Measurements from ENCODE around the gene PSMD8. TPM values are rescaled to one million over a fixed set of nuclear protein-coding genes. Genes with fewer than 3 reads are reported as not detected.
A peak's percentile ranks its signal among the peaks of the same experiment; 100 is the strongest.

Gene PSMD8
- total and polyA plus RNA-seq, 9 donors, result 59.1 to 129 (median 85.3) TPM

DNA sequence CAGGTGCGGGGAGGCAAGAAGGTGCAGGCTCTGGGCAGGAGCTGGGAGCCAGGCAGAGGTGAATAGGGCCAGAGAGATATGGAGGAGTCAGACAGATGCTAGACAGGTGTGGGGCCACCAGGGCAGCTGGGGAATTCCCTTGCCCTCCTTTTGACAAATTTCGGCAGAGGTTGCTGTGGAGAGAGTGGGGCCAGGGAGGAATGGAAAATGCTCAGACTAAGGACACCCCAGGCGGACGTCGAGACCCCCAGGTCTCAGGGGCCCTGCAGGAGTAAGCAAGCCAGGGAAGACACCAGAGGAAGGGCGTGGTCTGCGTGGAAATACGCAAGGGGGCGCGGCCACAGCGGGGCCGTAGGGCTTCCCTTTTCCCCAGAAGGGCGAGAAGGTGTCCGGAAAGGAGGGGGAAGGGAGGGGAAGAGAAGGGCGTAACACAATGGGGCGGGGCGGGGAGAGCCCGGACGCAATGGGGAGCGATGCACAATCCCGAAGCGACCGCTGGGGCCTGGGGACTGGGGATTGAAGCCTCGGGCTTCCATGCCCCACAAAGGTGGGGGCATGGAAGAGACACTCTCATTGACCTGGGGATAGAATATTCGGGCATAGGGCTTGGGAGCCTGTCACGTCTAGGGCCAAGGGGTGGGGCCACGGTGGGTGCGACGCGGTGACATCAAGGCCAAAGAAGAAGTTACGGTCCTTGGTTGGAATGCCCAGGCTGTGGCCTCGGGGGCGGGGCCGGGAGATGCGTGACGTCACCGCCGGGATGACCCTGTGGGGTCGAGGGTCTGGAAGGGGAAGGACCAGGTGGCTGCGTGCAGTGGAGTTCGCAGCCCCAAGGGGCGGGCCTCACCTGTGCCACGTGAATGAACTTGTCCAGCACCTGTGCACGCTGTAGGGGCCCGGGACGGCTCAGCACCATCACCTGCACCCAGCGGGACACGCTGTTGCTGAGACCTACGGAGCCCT is 43.5 kb downstream of the PSMD8 start:
- TF ChIP-seq EP300 (IDR thresholded peaks at IDR 0.05), result no peak
- TF ChIP-seq, protein P1, sequence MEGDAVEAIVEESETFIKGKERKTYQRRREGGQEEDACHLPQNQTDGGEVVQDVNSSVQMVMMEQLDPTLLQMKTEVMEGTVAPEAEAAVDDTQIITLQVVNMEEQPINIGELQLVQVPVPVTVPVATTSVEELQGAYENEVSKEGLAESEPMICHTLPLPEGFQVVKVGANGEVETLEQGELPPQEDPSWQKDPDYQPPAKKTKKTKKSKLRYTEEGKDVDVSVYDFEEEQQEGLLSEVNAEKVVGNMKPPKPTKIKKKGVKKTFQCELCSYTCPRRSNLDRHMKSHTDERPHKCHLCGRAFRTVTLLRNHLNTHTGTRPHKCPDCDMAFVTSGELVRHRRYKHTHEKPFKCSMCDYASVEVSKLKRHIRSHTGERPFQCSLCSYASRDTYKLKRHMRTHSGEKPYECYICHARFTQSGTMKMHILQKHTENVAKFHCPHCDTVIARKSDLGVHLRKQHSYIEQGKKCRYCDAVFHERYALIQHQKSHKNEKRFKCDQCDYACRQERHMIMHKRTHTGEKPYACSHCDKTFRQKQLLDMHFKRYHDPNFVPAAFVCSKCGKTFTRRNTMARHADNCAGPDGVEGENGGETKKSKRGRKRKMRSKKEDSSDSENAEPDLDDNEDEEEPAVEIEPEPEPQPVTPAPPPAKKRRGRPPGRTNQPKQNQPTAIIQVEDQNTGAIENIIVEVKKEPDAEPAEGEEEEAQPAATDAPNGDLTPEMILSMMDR (IDR thresholded peaks at IDR 0.05), result no peak
- no peak for TF ChIP-seq POLR2A (IDR thresholded peaks at IDR 0.05)
- H3K4me3 ChIP-seq, result no peak overlapping the region

DNA sequence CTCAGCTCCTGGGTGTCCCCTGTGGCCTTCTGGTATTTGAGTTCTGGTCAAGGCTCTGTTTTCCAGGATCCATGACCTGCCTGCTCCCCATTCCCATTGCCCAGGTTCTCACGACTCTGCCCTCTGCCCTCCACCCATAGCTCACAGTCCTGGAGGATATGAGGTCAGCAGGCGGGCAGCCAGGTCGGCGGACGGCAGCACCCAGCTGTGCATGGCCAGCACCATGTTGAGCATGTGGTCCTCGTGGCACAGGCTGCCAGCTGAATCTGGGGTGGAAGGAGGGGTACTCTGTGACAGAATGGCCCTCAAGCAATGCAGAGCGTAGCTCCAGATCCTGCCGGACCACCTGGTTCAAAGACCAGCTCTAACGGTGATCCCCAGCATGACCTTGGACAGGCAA is 46.6 kb downstream of the PSMD8 start:
- no peaks in the 10 kb centered on the region for H3K27me3 ChIP-seq
- no peak overlapping the region for H3K4me3 ChIP-seq
- WGBS, 3 donors, result 78 to 83% (median 82%) methylated on average over 9 of the region's 9 CpGs
- intact Hi-C loops (cut with DNase I), result no loop called here
- peaks cover 3% of the 10 kb centered on the region for H3K4me1 ChIP-seq (ENCODE audit: insufficient read depth)
- TF ChIP-seq, protein P1 (IDR thresholded peaks at IDR 0.05), result no peak
- no peak for TF ChIP-seq POLR2A (IDR thresholded peaks at IDR 0.05)
- H3K27ac ChIP-seq, result no peak overlapping the region
- no peaks in the 10 kb centered on the region for H3K9me3 ChIP-seq
- no peak for DNase-seq
- H3K36me3 ChIP-seq, result no peaks in the 10 kb centered on the region

More for the DNA sequence above, 43.5 kb downstream of the PSMD8 start:
- no peak overlapping the region for H3K27ac ChIP-seq
- no peaks in the 10 kb centered on the region for H3K36me3 ChIP-seq
- peaks cover 3% of the 10 kb centered on the region for H3K4me1 ChIP-seq (ENCODE audit: insufficient read depth)
- no peaks in the 10 kb centered on the region for H3K27me3 ChIP-seq
- intact Hi-C loops (cut with DNase I), result no loop called here
- H3K9me3 ChIP-seq, result no peaks in the 10 kb centered on the region
- peak in 2 of 5 donors; percentile 34 to 44 for DNase-seq
- 5 to 6% (median 6%) methylated on average over 49 of the region's 49 CpGs for WGBS, 3 donors

DNA sequence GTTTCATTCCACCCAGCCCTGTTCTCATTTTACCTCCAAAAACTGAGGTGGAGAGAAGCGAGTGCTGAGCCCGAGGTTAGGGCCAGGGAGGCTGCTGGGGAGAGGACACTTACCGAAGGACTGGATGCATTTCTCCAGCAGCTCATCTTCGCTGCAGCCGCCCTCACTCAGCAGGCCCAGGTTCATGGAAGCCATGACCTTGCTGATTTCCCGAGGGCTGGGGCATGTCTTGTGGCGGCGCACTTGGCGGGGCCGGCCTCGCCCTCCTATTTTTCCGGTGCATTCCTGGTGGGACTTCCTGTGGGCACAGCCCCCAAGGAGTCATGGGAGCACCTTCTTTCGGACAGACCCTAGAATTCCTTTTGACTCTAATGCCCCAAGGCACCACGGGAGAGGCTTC is 47.5 kb downstream of the PSMD8 start:
- H3K4me3 ChIP-seq, result no peak overlapping the region
- DNase-seq, result no peak
- no peaks in the 10 kb centered on the region for H3K27me3 ChIP-seq
- H3K9me3 ChIP-seq, result no peaks in the 10 kb centered on the region
- TF ChIP-seq, protein P1 (IDR thresholded peaks at IDR 0.05), result no peak
- no peak for TF ChIP-seq EP300 (IDR thresholded peaks at IDR 0.05)
- no peak for TF ChIP-seq POLR2A (IDR thresholded peaks at IDR 0.05)
- H3K27ac ChIP-seq, result no peak overlapping the region
- H3K4me1 ChIP-seq (ENCODE audit: insufficient read depth), result peaks cover 3% of the 10 kb centered on the region
- 65 to 67% (median 65%) methylated on average over 14 of the region's 14 CpGs for WGBS, 3 donors
- intact Hi-C loops (cut with DNase I), result no loop called here
- no peaks in the 10 kb centered on the region for H3K36me3 ChIP-seq

DNA sequence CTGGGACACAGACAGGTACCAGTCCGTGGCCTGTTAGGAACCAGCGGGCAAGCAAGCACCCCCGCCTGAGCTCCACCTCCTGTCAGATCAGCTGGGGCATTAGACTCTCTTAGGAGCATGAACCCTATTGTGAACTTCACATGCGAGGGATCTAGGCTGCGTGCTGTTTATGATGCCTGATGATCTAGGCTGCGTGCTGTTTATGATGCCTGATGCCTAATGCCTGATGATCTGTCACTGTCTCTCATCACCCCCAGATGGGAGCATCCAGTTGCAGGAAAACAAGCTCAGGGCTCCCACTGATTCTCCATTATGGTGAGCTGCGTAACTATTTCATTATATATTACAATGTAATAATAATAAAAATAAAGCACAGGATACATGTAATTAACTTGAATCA is 48.1 kb downstream of the PSMD8 start:
- intact Hi-C loops (cut with DNase I), result no loop called here
- Histone ChIP-seq H3K27me3 (no peaks in the 10 kb centered on the region), H3K36me3 (no peaks in the 10 kb centered on the region), H3K4me1 (ENCODE audit: insufficient read depth) (peaks cover 3% of the 10 kb centered on the region), H3K4me3 (no peak overlapping the region), H3K27ac (no peak overlapping the region), H3K9me3 (no peaks in the 10 kb centered on the region)
- 80 to 82% (median 82%) methylated on average over 7 of the region's 7 CpGs for WGBS, 3 donors
- TF ChIP-seq POLR2A (IDR thresholded peaks at IDR 0.05), result no peak
- TF ChIP-seq, protein P1 (IDR thresholded peaks at IDR 0.05), result no peak
- TF ChIP-seq EP300 (IDR thresholded peaks at IDR 0.05), result no peak
- DNase-seq, result no peak
